Stimulated activated CD8-positive, alpha-beta memory T cell treated with anti-CD3 and anti-CD28 coated beads, Interleukin-12 subunit alpha, Interleukin-12 subunit beta, amount 100 ng/mL, for 4 hours (primary cell): Measurements from ENCODE around the gene OR7G3.

Experiments used
- DNase-seq: peaks from one replicate; pipeline ENCODE4 v3.0.0-alpha.2; 2020; ENCODE audit warnings: low read depth

The OR7G3 gene

GRCh38 chr19:9126900-9127405 is at the start of gene OR7G3:
OR7G3 (minus strand) TSS chr19:9126950; CDS start chr19:9126950, 0 bp downstream.
- DNase-seq = no peak

- DNase-seq = no peak
Measured at GRCh38 chr19:9175326-9175725, 48.6 kb upstream of the OR7G3 start.

- no peak for DNase-seq
Measured at GRCh38 chr19:9171393-9171991, 44.7 kb upstream of the OR7G3 start.

- DNase-seq = no peak
Measured at GRCh38 chr19:9166846-9167245, 40.1 kb upstream of the OR7G3 start.

- no peak for DNase-seq
Measured at GRCh38 chr19:9165261-9165660, 38.5 kb upstream of the OR7G3 start.

GRCh38 chr19:9161427-9161826 is 34.7 kb upstream of the OR7G3 start:
- no peak for DNase-seq

GRCh38 chr19:9159891-9160290 is 33.1 kb upstream of the OR7G3 start:
- no peak for DNase-seq

- no peak for DNase-seq
Measured at GRCh38 chr19:9156304-9156703, 29.6 kb upstream of the OR7G3 start.

GRCh38 chr19:9155591-9155990 is 28.8 kb upstream of the OR7G3 start:
- DNase-seq = no peak

GRCh38 chr19:9151367-9151766 is 24.6 kb upstream of the OR7G3 start:
- no peak for DNase-seq

- no peak for DNase-seq
Measured at GRCh38 chr19:9150650-9151049, 23.9 kb upstream of the OR7G3 start.

GRCh38 chr19:9149997-9150396 is 23.2 kb upstream of the OR7G3 start:
- no peak for DNase-seq

GRCh38 chr19:9148697-9149096 is 21.9 kb upstream of the OR7G3 start:
- no peak for DNase-seq

GRCh38 chr19:9146882-9147281 is 20.1 kb upstream of the OR7G3 start:
- no peak for DNase-seq

GRCh38 chr19:9144920-9145319 is 18.2 kb upstream of the OR7G3 start:
- DNase-seq = no peak

- DNase-seq = peak; percentile 74
Measured at GRCh38 chr19:9140159-9140874, 13.6 kb upstream of the OR7G3 start, which contains the start of gene ZNF317. ZNF317 (plus strand) TSS chr19:9140397; CDS start chr19:9156017, 15,620 bp downstream.

- DNase-seq = no peak
Measured at GRCh38 chr19:9139609-9140158, 12.9 kb upstream of the OR7G3 start.

GRCh38 chr19:9132422-9132821 is 5.7 kb upstream of the OR7G3 start:
- DNase-seq = no peak

GRCh38 chr19:9130965-9131364 is 4.2 kb upstream of the OR7G3 start:
- no peak for DNase-seq

GRCh38 chr19:9128171-9128570 is 1.4 kb upstream of the OR7G3 start:
- DNase-seq = no peak

GRCh38 chr19:9116547-9116946 is 10.2 kb downstream of the OR7G3 start:
- no peak for DNase-seq

- DNase-seq = no peak
Measured at GRCh38 chr19:9115307-9115813, 11.4 kb downstream of the OR7G3 start, which contains the start of gene OR7G1. OR7G1 (minus strand) TSS chr19:9115763; CDS start chr19:9115763, 0 bp downstream.

- no peak for DNase-seq
Measured at GRCh38 chr19:9109959-9110358, 16.8 kb downstream of the OR7G3 start.
